Hematopoietic multipotent progenitor cell (in vitro differentiated cells): ENCODE results near the gene NEDD4L. TPM values are rescaled to one million over a fixed set of nuclear protein-coding genes. Genes with fewer than 3 reads are reported as not detected.
"Not testable (repeated sequence)": the region's sequence is repeated elsewhere in the genome, so short reads cannot be mapped to it uniquely, and the experiment has no call there.

ENCODE experiments used
- DNase-seq, 3 donors: peaks; one replicate each; pipeline ENCODE4 v3.0.0-alpha.2; 2011 to 2015; ENCODE audit warnings: low read depth in 2 of 3, low spot score in 2 of 3
- total RNA-seq: library from RNA; depleted of rRNA; stranded (reverse); fragments of >200 nt; gene quantifications from one replicate; pipeline ENCODE4 v1.2.3, GENCODE V29; 2012

The NEDD4L gene
- total RNA-seq, 1 donor, result 14.5 TPM

DNA sequence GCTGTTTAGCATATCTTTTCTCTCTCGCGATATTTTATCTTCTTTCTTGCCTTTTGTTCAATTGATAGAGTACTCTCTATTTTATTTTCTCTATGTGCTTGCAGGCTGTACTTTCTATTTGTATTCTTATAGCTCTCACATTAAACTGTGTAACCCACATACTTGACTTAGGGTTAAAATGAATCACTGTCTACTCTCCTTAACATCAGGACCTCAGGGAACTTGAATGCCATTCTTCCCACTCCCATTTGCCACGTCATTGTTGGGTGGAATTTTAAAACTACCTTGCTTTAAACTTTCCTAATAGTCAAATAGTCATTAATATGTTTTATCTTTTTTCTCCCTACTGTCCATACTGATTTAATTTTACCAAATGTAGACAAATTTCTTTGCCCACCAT lies 315.2 kb downstream of the NEDD4L start:
- DNase-seq, result no peak

- no peak for DNase-seq
These were observed 315.6 kb downstream of the NEDD4L start for GRCh38 chr18:58359620-58360019.

GRCh38 chr18:58360324-58360723 lies 316.3 kb downstream of the NEDD4L start:
- no peak for DNase-seq

DNA sequence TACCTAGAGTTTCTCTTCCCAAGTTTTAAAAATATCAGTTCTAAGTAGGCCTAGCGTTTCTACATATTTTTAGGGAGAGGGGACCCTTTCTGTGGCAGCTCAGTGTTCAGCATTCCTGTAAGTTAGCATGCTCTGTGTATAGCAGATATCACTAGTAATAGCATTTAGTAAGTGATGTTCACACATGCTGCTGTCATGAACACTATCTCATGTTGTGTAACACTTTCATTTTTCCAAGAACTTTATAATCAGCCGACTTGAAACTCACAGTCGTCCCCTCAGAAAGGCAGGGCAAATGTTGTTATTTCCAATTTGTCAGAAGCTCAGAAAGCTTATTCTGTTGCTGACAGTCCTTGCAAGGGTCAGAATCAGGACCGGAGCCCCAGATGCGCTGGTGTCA lies 317.2 kb downstream of the NEDD4L start:
- no peak for DNase-seq

GRCh38 chr18:58362027-58362575 lies 318.1 kb downstream of the NEDD4L start:
- DNase-seq, result peak in 2 of 3 donors; percentile 5 to 42

GRCh38 chr18:58362829-58363271 lies 318.8 kb downstream of the NEDD4L start:
- no peak for DNase-seq

GRCh38 chr18:58363767-58364540 lies 319.9 kb downstream of the NEDD4L start:
- DNase-seq, result no peak

DNA sequence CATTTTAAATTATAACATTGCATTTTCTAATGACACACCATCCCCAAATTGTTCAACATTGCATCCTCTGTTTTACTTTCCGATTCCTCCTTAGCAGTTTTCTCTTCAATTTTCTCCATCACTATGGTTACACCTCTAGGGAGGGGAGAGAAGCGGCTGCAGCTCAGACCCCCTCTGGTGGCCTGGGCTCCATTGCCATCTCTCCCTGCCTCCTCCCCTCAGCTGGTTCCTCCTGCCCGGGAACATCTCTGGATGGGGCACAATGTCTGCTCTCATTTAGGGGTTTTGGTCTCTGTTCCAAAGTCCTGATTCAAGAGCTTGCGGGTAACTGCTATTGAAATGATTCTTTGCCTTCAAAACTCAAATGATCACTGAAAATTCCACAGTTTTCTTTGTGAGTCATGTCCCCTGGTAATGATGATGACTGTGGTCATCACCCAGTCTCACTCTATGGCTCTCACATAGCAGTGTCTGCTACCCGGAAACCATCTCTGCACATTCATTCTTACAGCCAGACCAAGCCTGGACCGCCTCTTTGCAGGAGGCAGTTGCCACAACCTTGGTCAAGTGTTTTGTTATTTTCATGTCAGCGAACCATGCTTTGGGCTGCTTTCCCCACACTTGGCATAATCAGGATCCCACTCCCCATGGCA lies 321.0 kb downstream of the NEDD4L start:
- DNase-seq, result no peak

- DNase-seq, result no peak
These were observed 323.6 kb downstream of the NEDD4L start for GRCh38 chr18:58367425-58368140.

GRCh38 chr18:58369616-58370015 lies 325.6 kb downstream of the NEDD4L start:
- DNase-seq, result no peak

GRCh38 chr18:58370038-58370580 lies 326.1 kb downstream of the NEDD4L start:
- no peak for DNase-seq

GRCh38 chr18:58370612-58371011 lies 326.6 kb downstream of the NEDD4L start:
- DNase-seq, result no peak

DNA sequence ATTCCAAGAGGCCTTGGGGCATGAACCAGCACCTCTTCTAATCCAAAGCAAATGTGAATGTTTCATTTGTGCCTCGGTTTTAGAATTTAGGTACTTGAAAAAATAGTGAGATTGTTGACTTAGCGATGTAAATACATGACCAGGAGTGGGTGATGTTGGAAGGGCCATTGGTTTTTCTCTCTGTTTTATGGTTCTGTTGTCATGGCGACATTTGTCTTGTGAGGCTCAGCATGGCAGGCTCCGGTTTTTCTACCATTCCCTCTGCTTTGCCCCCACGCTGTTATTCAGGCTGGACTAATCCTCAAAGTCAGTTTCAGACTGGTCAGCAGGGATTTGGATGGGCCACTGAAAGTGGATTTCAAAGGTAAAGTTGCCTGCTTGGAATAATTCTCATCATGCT lies 329.5 kb downstream of the NEDD4L start:
- no peak for DNase-seq

DNA sequence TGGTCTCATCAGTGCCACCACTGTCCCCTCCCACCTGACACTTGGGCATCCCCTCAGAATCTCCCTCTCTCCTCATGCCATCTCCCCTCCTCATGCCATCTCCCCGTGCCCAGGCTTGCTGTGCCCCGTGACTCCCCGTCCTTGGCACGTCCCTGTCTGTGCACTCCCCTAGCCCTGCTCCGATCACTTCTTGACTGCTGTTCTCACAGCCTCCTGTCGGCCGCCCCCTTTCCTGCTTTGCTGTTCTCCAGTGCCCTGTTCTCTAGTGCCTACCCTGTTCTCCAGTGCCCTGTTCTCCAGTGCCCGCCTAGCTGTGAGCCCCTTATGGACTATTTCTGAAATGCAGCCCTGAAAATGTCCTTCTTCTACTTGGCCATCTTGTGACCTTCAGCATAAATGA lies 331.0 kb downstream of the NEDD4L start:
- DNase-seq, result no peak

- no peak for DNase-seq
These were observed 334.7 kb downstream of the NEDD4L start for GRCh38 chr18:58378411-58379379.

DNA sequence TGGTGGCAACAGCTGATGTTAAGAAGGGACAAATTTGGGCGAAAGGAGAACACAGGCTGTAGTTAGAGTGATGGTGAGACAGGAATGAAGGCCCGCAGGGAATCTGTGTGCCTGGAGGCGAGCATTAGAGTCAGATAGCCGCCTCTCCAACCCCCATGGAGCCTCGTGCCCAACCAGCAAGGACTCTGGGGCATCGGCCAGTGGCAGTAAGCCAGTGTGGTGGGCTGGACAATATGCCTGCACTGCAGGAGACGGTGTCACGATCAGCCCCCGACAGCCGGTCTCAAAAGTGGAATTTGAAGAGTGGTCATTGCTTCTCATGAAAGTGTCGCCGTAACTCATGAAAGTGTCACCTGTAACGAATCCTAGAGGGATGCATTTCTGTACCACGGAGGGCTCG lies 335.4 kb downstream of the NEDD4L start:
- no peak for DNase-seq

DNA sequence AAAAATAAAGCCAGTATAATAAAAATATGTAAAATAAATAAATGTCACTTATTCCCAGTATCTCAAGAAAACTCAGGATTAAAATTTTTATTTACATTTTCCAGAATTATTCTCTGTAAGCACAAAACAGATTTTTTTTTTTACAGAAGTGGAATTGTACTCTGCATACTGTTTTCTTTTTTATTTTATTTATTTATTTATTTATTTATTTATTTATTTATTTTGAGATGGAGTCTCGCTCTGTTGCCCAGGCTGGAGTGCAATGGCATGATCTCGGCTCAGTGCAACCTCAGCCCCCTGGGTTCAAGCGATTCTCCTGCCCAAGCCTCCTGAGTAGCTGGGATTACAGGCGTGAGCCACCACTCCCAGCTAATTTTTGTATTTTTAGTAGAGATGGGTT lies 336.1 kb downstream of the NEDD4L start:
- DNase-seq, result not testable (repeated sequence)

DNA sequence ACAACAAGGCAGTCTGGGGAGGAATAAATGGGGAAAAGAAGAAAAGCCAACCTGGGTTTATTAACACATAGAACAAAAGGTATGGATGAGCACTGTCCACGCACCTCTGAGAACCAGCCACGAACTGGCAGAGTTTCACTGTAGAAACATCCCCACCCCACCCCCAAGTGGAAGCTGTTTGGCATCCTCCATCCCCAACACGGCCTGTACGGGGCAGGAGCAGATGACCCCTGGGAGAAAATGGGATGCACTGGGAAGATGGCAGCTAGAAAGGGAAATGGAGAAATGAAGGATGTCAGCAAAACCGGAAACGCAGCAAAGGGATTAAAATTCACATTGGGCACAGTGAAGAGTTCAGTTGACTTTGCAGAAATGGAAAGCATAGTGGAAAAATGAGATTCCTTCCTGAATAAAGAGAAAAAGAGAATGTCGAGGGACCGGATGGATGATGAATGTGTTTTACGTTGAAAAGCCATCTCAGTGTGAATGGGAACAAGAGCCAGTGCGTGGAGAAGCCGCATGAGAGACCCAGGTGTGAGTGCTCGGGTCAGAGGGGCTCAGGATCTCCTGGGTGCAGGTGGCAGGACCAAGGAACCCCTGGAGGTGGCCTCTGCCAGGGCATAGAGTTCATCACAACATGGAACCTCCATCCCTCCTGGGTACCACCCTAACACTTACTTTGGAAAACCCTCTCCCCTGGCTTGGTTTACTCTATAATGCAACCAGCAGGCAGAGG lies 337.8 kb downstream of the NEDD4L start:
- DNase-seq, result no peak

- DNase-seq, result no peak
These were observed 338.4 kb downstream of the NEDD4L start for GRCh38 chr18:58382446-58382845.
